CD4-positive, alpha-beta T cell treated with Interferon gamma for 1 hour (primary cell): Measurements from ENCODE around the gene DNAJC15.
"Not testable (repeated sequence)": the region's sequence is repeated elsewhere in the genome, so short reads cannot be mapped to it uniquely, and the experiment has no call there.

ENCODE experiments used
- DNase-seq: peaks from one replicate; pipeline ENCODE4 v3.0.0-alpha.2; 2020

Gene DNAJC15

DNA sequence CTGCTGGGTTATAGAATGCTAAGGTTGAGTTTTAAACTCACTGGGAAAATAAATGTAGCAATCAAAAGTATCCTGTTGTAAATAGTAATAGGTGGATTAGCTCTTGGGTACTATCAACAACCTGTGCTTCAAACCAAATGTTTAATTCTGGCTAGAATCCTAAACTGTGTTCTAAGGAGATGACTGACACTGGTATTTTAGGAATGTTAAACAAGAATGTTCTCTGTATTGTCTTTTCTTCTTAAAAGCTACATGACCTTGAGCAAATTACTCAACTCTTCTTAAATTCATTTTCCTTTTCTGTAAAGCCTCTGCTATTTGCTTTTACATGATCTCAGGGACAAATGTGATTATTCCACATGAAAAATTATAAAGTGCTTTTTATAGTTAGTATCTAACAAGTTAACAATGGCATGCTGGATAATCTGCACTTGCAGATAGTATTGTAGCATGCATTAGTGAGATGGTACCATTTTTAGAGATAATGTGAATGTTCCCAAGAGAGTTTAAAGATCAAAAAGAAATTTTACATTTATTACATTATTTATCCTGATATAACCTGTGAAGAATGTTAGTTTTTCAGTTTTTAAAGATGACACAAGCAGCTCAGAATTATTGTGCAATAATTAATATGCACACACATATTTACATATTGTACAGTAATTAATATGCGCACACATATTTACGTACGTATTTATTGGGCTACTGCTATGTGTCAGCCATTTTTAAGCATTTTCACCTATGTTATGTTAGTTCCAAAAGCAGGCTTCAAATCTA lies 17.7 kb upstream of the DNAJC15 start:
- no peak for DNase-seq

DNA sequence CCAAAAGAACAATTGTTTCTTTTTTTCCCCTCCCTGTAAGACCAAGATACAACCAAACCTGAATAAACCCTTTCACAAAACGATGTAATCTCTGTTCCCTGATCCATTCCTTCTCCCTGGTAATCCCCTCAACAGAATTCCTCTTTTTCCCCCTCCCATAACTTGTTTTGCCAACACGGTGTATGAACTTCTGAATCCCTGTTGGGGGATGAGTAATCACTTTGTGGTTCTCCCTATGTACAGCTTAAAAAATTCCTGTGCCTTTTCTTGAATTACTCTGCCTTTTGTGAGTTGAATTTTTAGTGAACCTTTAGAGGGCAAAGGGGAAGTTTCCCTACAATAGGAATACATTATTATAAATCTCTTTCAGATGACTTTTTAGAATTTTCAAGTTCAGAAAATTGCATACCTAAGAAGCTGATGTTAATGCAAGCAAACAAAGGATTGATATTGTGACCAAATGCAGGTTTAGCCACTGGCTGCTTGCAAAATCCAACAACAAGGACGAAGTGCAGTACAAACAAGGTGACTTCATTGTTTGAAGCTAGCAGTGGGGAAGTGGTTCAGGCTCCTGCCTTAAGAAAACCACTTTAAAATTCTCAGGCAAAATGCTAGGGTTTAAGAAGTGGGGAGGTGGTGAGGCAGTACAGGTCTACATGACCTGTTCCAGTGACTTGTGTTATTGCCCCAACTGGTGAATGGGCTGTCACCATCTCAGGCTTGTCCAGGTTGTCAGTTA lies 16.3 kb upstream of the DNAJC15 start:
- DNase-seq, result no peak

DNA sequence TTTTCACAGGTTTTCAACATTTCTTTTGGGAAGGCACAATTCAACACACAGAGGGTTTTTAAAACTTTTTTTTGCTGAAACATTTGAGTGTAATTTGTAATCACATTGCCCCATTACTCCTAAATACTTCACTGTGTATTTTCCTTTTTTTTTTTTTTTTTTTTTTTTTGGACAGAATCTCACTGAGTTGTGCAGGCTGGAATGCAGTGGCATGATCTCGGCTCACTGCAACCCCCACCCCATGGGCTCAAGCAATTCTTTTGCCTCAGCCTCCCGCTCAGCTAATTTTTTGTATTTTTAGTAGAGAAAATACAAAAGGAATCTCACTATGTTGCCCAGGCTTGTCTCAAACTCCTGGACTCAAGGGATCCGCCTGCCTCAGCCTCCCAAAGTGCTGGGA lies 14.8 kb upstream of the DNAJC15 start:
- no peak for DNase-seq

DNA sequence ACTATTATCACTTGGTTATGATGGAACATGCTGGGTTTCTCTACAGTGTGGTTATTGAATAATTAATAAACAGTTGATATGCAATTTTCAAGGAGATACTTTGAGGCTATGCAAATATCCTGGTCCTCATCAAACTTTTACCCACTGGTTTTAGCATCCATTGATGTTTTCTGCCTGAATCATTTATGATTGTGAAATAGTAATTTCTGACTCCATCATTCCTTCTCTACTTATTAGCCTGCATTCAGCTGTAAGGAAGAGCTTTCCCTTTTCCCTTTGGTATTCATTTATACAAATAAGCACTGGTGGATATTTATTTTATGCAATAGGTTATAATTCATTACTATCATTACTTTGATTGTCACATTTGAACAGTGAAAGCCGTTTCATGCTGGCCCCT lies 13.9 kb upstream of the DNAJC15 start:
- no peak for DNase-seq

DNA sequence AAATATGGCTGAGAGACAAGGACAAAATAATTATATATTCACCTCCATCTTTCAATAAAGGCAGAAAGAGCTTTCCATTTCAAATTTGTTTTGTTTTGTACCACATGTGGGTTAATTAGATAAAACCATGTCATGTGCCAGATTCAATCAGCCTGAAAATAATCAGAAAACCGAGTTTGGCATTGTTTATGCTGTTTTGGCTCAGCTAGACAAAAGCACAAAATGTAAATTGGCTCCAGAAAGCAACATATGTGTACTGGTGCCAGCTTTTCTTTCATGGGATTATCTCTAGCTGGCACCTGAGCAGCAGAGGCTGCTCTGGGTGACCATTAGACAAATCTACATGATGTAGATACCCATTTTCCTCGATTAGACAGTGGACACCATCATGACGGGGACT lies 9.2 kb upstream of the DNAJC15 start:
- DNase-seq, result no peak

DNA sequence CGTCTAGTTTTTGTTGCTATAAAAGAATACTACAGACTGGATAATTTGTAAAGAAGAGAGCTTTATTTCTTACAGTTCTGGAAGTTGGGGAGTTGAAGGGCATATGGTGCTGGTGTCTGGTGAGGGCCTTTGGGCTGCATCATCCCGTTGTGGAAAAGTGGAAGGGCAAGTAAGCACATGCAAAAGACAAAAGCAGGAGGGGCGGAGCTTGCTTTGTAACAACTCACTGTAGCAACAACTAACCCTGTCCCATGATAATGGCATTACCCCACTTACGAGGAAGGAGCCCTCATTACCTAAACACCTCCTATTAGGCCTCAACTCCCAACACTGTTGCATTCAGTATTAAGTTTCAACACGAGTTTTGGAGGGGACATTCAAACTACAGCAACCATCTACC lies 7.2 kb upstream of the DNAJC15 start:
- no peak for DNase-seq

DNA sequence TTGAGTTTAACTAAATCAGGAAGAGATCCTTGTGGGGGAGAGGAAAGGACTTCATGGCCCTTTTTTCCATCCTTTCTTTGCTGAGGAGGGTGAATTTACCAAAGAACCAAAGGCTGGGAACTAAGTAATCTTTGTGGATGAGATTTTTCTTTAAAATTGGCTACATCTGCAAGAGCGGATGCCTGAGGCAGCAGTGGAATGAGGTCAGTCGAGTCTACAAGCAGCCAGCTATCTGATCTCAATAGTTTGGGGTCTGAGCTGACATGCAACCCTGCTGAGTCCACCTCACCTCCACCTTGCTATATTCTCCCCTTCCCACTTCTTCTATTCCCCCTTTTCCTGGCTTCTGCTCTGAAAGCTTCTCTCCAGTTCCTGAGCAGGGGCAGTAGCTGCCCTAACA lies 3.6 kb upstream of the DNAJC15 start:
- no peak for DNase-seq

DNA sequence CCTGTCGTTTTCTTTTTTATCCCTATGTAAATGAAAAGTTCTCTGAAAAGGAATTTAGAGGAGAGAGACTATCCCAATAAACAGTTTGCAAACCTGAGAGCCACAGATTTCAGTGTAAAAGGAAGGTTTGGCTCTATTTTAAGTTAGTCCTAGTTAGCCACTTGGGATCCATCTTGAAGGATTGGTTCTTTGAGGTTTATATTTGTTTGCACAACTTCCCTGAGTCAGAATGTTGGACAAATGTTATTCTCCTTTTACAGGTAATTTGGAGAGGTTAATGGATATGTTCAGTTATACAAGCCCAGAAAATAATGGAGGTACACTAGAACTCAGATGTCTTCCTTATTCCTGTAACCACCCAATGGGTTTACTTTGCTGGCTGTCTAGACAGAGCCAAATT lies 2.6 kb upstream of the DNAJC15 start:
- no peak for DNase-seq

DNA sequence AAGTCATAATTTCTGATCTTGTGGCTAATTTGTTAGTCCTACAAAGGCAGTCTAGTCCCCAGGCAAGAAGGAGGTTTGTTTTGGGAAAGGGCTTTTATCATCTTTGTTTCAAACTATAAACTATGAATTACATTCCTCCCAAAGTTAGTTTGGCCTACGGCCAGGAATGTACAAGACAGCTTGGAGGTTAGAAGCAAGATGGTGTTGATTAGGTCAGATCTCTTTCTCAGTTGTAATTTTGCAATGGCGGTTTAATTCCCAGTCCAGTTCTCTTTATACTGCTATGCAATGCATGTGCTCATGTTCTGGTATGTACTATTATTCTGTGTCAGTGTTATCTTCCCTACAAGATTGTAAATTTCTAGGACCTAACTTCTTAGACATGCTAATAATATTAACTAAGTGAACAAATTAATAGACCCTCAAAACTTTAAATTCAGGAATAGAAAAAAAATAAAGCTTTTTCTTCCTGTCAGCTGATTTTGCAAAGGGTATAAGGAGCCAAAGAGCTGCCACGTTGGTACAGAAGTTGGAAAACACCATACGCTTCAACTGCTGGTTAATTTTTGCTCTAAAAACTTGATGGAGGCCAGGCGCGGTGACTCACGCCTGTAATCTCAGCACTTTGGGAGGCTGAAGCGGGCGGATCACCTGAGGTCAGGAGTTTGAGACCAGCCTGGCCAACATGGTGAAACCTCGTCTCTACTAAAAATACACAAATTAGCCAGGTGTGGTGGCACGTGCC lies 1.3 kb upstream of the DNAJC15 start:
- no peak for DNase-seq

DNA sequence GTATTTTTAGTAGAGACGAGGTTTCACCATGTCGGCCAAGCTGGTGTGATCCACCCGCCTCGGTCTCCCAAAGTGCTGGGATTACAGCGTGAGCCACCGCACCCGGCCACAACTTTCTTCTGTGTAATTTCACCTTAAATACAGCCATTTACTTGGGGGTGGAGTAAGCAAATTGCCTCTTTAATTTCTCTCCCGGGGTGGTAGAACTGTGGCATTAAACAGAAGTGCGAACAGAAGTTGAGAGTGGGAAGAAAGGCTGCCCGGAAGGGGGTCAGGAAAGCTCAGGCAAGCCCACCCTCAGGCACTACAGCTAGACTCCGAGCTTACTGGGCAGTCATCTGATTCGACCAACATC lies 475 bp upstream of the DNAJC15 start:
- no peak for DNase-seq

DNA sequence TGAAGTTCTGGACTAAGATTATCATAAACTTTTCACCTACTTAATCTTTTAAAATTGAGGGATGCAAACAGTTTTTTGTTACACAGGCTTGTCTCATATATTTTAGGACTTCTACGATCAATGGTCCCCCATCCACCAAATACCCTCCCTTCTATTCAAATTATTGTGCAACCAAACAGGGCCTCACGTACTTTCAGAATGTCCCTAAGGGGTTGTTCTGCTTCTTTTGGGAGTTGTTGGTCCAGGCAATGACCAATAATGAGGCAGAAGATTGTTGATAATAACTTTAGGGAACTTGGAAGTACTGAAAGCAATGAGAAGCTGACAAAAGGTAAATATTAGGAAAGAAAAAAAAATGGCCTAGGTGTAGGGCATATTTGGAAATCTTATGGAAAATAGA lies 2.9 kb downstream of the DNAJC15 start:
- DNase-seq, result no peak

DNA sequence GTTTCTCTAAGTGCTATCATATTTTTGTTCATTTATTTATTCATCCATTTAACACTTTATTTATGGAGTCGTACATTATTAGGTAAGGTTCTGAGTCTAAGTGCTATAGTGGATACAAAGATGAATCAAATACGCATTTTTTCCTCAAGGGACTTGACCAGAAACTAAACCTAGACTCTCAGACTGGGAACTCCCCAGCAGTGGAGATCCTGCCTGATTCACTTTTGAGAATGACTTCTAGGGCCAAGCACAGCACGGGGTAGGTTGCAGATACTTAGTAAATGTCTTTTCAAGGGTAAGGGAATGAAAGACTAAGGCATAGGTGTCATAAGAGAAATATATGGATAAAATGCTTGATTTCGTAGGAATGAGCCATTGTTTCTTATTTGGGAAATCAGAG lies 7.2 kb downstream of the DNAJC15 start:
- DNase-seq, result no peak

DNA sequence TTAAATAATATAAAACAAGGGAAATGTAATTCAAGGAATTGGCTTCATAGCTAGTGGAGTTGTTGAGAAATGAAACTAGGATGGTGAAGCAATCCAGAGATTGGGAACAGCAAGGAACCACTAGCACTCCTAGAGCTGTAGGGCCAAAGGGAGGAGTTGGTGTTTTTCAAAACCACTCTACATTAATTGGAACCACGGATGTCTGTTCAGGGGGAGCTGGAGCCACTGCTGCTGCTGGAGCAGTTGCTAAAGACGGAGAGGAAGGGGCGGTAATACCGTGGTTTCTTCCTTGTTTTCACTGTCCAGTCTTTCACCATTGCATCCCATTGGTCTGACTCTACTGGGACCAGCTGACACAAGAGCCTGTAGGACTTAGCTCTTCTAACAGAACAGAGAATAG lies 8.5 kb downstream of the DNAJC15 start:
- no peak for DNase-seq

DNA sequence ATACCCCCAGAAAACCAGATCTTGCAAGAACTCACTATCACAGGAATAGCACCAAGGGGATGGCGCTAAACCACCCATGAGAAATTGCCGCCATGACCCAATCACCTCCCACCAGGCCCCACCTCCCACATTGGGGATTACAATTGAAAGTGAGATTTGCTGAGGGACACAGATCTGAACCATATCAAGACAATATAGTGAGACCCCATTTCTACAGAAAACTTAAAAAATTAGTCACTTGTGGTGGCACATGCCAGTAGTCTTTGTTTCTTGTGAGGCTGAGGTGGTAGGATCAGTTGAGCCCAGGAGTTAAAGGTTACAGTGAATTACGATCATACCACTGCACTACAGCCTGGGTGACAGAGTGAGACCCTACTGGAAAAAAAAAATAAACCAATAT lies 9.7 kb downstream of the DNAJC15 start:
- DNase-seq, result no peak

DNA sequence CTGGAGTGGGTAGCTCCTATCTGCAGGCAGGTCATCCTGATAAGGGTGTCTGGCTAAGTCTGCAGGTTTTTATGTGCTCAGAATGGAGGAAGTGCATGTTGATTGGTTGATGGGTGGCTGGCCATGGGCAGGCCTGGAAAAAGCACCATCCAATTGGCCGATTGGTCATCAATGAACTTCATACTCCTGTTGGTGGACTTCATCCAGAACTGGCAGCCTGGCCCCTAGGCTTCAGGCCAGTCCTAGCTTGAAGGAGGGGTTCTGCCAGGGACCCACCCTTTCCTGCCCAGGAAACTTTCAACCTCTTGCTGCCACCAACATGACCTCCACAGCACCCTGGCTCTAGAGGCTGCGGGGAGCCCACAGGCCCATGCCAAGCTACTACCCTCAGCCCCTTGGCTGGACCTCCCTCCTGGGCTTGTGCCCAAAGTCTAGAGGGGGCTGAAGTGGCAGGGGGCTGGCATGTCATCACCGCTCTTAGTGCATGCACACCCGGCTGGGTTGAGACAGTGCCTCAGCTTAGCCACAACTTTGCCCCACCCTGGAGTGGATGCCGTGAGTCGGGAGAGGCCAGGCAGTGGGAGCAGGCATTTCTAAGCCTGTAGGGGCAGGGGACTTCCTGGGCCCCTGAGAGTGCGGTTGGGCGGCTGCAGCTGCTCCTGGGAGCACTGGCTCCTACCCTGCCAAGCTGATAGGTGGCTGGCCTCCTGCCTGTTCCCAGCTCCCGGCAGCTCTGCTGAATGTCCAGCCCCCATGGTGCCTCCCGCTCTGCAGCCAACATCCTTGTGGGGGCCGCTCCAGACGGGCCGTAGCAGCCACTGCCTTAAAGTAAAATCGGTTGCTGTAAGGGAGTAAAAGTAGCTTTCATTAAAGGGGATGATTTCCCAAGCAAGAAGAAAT lies 13.2 kb downstream of the DNAJC15 start:
- no peak for DNase-seq

DNA sequence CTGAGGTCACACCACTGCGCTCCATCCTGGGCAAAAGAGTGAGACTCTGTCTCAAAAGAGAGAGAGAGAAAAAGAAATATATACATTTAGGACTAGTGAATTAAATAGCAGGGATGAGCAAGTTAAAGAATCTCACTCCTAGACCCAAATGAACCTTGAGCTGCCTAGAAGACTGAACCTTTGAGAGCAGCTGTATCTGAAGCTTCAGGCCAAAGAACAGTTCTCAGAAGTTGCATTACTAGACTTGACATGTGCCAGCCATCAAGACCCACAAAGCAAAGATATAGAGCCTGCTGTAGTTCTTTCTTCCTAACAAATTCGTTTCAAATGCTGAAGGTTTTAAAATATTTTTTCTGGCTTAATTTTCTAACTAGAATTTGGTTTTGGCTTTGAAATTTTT lies 16.6 kb downstream of the DNAJC15 start:
- DNase-seq, result no peak

DNA sequence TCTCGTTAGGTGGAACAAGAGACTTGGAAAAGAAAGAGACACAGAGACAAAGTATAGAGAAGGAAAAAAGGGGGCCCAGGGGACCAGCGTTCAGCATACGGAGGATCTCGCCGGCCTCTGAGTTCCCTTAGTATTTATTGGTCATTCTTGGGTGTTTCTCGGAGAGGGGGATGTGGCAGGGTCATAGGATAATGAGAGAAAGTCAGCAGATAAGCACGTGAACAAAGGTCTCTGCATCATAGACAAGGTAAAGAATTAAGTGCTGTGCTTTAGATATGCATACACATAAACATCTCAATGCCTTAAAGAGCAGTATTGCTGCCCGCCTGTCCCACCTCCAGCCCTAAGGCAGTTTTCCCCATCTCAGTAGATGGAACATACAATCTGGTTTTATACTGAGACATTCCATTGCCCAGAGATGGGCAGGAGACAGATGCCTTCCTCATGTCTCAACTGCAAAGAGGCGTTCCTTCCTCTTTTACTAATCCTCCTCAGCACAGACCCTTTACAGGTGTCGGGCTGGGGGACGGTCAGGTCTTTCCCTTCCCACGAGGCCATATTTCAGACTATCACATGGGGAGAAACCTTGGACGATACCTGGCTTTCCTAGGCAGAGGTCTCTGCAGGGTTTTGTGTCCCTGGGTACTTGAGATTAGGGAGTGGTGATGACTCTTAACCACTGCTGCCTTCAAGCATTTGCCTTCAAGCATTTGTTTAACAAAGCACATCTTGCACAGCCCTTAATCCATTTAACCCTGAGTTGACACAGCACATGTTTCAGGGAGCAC lies 17.4 kb downstream of the DNAJC15 start:
- not testable (repeated sequence) for DNase-seq

DNA sequence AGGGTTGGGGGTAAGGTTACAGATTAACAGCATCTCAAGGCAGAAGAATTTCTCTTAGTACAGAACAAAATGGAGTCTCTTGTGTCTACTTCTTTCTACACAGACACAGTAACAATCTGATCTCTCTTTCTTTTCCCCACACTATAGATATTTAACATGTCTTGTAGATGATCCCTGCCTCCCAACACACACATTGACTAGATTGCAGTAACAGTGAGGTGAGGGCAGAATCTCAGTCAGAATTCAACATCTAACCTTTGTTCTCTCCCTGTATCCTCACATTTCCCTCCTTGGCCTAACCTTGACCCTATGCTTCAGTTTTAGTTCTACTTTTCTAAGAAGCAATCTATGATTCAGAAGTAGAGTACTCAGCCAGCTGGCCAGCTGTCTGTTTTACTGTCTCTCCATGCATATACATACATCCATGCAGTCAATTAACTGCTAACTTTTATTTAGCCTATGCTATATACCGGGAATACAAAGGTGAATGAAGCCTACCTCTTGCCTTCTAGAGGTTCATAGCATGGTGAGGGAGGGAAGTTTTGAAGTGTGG lies 18.1 kb downstream of the DNAJC15 start:
- no peak for DNase-seq

DNA sequence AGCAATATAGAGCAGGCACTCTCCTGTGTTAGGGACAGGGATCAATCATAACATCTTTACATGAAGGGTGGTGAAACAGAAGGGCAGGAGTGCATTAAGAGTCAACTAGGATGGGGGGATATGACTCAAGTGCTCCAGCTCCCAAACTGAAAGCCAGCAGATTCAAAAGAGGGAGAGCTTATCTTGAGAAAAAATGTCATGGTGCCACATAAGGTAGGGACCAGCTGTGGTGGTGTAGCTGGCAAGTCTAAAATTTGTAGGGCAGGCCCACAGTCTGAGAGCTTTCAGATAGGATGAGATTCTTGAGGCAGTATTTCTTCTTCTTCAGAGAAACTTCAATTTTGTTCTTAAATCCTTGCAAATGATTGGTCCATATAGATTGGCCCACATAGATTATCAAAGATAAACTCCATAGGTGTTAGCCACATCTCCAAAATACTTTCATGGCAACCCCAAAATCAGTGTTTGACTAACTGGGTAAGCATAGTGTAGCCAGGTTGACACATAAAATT lies 19.1 kb downstream of the DNAJC15 start:
- no peak for DNase-seq

DNA sequence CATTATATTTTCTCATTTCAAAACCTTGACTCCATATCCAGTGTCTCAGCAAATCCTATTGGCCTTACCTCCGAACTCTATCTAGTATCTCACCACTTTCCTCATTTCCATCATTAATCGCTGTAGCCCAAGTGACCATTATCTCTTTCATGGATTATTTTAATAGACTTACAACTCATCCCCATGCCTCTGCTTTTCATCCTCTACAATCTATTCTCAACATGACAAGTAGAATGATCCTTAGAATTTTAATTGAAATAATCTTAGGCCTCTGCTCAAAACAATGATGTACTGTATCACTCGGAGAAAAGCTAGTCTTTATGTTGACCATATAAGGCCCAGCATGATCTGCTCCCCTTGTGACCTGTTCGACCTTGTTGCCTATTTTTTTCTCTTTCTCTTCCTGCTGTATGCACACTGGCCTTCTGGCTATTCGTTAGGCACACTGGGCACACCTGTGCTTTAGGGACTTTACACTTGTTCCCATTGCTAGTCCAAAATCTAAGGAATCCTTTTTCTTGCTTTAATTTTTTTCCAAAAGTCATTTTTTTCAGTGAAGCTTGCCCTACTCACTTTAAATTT lies 21.4 kb downstream of the DNAJC15 start:
- no peak for DNase-seq

DNA sequence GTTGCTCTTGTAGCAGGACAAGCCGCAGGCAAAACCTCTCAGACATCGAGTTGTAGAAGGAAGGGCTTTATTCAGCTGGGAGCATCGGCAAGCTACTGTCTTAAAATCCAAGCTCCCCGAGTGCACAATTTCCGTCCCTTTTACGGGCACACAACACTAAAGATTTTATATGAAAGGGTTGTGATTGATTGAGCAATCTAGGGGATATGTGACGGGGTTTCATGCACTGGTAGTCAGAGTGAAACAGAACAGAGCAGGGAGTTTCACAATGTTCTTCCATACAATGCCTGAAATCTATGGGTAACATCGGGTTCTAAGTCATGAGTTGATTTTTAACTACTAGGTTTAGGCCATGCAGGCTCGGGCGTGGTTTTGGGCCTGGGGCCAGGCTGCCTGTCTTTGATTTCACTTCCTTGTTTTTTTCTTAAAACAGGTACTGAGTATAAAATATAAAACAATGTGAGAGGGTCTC lies 22.0 kb downstream of the DNAJC15 start:
- DNase-seq, result peak; percentile 74
